ENCODE measurements around the gene EEF1AKMT4. TPM values are rescaled to one million over a fixed set of nuclear protein-coding genes. Genes with fewer than 3 reads are reported as not detected.

Gene EEF1AKMT4
- total RNA-seq, 1 experiment from 2014 or later: 10.7 TPM

- ATAC-seq (no peak), DNase-seq (ENCODE audit: low read depth, low spot score) (no peak)
- ChIA-PET POLR2A (no interaction called here), CTCF (interaction anchor here (0.9 kb wide), 1 partner anchor 13 kb away, joined by 3 read pairs; the partner anchor contains the start of gene EEF1AKMT4)
- Histone ChIP-seq H3K4me3 (ENCODE audit: low read depth in 2 of 2, low read length in 2 of 2) (no peak overlapping the region), H3K36me3 (ENCODE audit: control insufficient read depth, insufficient read depth, low read length) (no peaks in the 10 kb centered on the region), H3K27me3 (ENCODE audit: control insufficient read depth, insufficient read depth, low read length) (0 out of 2 replicates have a peak, but pooled peaks cover 3% of the 10 kb centered on the region), H3K9me3 (ENCODE audit: control insufficient read depth, insufficient read depth, low read depth, low read length) (no peaks in the 10 kb centered on the region), H3K4me1 (ENCODE audit: control insufficient read depth, insufficient read depth, low read length) (no peaks in the 10 kb centered on the region; the same call in 1 of the 2 replicates), H3K27ac (ENCODE audit: low read length) (no peak overlapping the region)
- no peak for TF ChIP-seq POLR2AphosphoS5 (IDR thresholded peaks at IDR 0.05; ENCODE audit: low read depth, low read length)
- TF ChIP-seq, protein P1, sequence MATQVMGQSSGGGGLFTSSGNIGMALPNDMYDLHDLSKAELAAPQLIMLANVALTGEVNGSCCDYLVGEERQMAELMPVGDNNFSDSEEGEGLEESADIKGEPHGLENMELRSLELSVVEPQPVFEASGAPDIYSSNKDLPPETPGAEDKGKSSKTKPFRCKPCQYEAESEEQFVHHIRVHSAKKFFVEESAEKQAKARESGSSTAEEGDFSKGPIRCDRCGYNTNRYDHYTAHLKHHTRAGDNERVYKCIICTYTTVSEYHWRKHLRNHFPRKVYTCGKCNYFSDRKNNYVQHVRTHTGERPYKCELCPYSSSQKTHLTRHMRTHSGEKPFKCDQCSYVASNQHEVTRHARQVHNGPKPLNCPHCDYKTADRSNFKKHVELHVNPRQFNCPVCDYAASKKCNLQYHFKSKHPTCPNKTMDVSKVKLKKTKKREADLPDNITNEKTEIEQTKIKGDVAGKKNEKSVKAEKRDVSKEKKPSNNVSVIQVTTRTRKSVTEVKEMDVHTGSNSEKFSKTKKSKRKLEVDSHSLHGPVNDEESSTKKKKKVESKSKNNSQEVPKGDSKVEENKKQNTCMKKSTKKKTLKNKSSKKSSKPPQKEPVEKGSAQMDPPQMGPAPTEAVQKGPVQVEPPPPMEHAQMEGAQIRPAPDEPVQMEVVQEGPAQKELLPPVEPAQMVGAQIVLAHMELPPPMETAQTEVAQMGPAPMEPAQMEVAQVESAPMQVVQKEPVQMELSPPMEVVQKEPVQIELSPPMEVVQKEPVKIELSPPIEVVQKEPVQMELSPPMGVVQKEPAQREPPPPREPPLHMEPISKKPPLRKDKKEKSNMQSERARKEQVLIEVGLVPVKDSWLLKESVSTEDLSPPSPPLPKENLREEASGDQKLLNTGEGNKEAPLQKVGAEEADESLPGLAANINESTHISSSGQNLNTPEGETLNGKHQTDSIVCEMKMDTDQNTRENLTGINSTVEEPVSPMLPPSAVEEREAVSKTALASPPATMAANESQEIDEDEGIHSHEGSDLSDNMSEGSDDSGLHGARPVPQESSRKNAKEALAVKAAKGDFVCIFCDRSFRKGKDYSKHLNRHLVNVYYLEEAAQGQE (IDR thresholded peaks at IDR 0.05; ENCODE audit: insufficient read depth in 1 of 2, low read depth in 2 of 2, low read length in 1 of 2): no peak
- no peak for TF ChIP-seq SIN3A (IDR thresholded peaks at IDR 0.05; ENCODE audit: borderline replicate concordance, insufficient read depth, low read depth, low read length)
- TF ChIP-seq TCF7L2 (IDR thresholded peaks at IDR 0.05; ENCODE audit: low read depth, low read length): no peak
- TF ChIP-seq, protein P2, sequence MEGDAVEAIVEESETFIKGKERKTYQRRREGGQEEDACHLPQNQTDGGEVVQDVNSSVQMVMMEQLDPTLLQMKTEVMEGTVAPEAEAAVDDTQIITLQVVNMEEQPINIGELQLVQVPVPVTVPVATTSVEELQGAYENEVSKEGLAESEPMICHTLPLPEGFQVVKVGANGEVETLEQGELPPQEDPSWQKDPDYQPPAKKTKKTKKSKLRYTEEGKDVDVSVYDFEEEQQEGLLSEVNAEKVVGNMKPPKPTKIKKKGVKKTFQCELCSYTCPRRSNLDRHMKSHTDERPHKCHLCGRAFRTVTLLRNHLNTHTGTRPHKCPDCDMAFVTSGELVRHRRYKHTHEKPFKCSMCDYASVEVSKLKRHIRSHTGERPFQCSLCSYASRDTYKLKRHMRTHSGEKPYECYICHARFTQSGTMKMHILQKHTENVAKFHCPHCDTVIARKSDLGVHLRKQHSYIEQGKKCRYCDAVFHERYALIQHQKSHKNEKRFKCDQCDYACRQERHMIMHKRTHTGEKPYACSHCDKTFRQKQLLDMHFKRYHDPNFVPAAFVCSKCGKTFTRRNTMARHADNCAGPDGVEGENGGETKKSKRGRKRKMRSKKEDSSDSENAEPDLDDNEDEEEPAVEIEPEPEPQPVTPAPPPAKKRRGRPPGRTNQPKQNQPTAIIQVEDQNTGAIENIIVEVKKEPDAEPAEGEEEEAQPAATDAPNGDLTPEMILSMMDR (IDR thresholded peaks at IDR 0.05): no peak
- in situ Hi-C loops (cut with HindIII; ENCODE audit: low pct_unique_long_range_greater_than_20kb, low sequenced_read_pairs): no loop called here
- no TSS peak for BruUV-seq (replicated peaks)
- intact Hi-C loops (cut with micrococcal nuclease; ENCODE audit: unreplicated experiment): no loop called here
Measured at GRCh38 chr3:184236636-184237035, 12.8 kb upstream of the EEF1AKMT4 start.

GRCh38 chr3:184237211-184237610 lies 12.3 kb upstream of the EEF1AKMT4 start:
- BruUV-seq (replicated peaks): no TSS peak
- Histone ChIP-seq H3K4me1 (ENCODE audit: control insufficient read depth, insufficient read depth, low read length) (peaks cover 4% of the 10 kb centered on the region), H3K27me3 (ENCODE audit: control insufficient read depth, insufficient read depth, low read length) (no peaks in the 10 kb centered on the region), H3K4me3 (ENCODE audit: low read depth in 2 of 2, low read length in 2 of 2) (no peak overlapping the region), H3K9me3 (ENCODE audit: control insufficient read depth, insufficient read depth, low read depth, low read length) (no peaks in the 10 kb centered on the region), H3K27ac (ENCODE audit: low read length) (no peak overlapping the region), H3K36me3 (ENCODE audit: control insufficient read depth, insufficient read depth, low read length) (no peaks in the 10 kb centered on the region)
- DNase-seq (ENCODE audit: low read depth, low spot score) (no peak), ATAC-seq (no peak)
- ChIA-PET CTCF (no interaction called here), POLR2A (no interaction called here)
- TF ChIP-seq, protein P1 (IDR thresholded peaks at IDR 0.05; ENCODE audit: insufficient read depth in 1 of 2, low read depth in 2 of 2, low read length in 1 of 2): no peak
- no peak for TF ChIP-seq TCF7L2 (IDR thresholded peaks at IDR 0.05; ENCODE audit: low read depth, low read length)
- TF ChIP-seq POLR2AphosphoS5 (IDR thresholded peaks at IDR 0.05; ENCODE audit: low read depth, low read length): no peak
- in situ Hi-C loops (cut with HindIII; ENCODE audit: low pct_unique_long_range_greater_than_20kb, low sequenced_read_pairs): no loop called here
- intact Hi-C loops (cut with micrococcal nuclease; ENCODE audit: unreplicated experiment): no loop called here
